Activated T-cell treated with anti-CD3 and anti-CD28 coated beads for 1 hour (primary cell): ENCODE measurements around the gene RABGAP1.

Experiments used
- DNase-seq: peaks from one replicate; pipeline ENCODE4 v3.0.0-alpha.2; 2020; ENCODE audit warnings: low read depth

RABGAP1 gene

GRCh38 chr9:123084256-123084655 lies 143.4 kb downstream of the RABGAP1 start:
- DNase-seq, result no peak

GRCh38 chr9:123085916-123086315 lies 145.1 kb downstream of the RABGAP1 start:
- no peak for DNase-seq

- DNase-seq, result no peak
These were observed 146.6 kb downstream of the RABGAP1 start for GRCh38 chr9:123087359-123087888.

GRCh38 chr9:123089040-123089439 lies 148.2 kb downstream of the RABGAP1 start:
- DNase-seq, result no peak

GRCh38 chr9:123089790-123090189 lies 149.0 kb downstream of the RABGAP1 start:
- no peak for DNase-seq

GRCh38 chr9:123090198-123090896 lies 149.5 kb downstream of the RABGAP1 start:
- DNase-seq, result no peak

GRCh38 chr9:123090956-123091355 lies 150.1 kb downstream of the RABGAP1 start:
- no peak for DNase-seq

- no peak for DNase-seq
These were observed 150.6 kb downstream of the RABGAP1 start for GRCh38 chr9:123091459-123091858.

GRCh38 chr9:123093141-123093540 lies 152.3 kb downstream of the RABGAP1 start:
- DNase-seq, result no peak

- DNase-seq, result no peak
These were observed 156.2 kb downstream of the RABGAP1 start for GRCh38 chr9:123096987-123097386.

GRCh38 chr9:123097430-123098095 lies 156.7 kb downstream of the RABGAP1 start:
- DNase-seq, result no peak

- no peak for DNase-seq
These were observed 157.3 kb downstream of the RABGAP1 start for GRCh38 chr9:123098096-123098459.

GRCh38 chr9:123099042-123099441 lies 158.2 kb downstream of the RABGAP1 start:
- no peak for DNase-seq

- no peak for DNase-seq
These were observed 158.7 kb downstream of the RABGAP1 start for GRCh38 chr9:123099548-123099947.

GRCh38 chr9:123102375-123103113 lies 161.7 kb downstream of the RABGAP1 start:
- no peak for DNase-seq

- no peak for DNase-seq
These were observed 164.0 kb downstream of the RABGAP1 start for GRCh38 chr9:123104807-123105206.

- DNase-seq, result no peak
These were observed 164.7 kb downstream of the RABGAP1 start for GRCh38 chr9:123105490-123105889.

- DNase-seq, result no peak
These were observed 166.9 kb downstream of the RABGAP1 start for GRCh38 chr9:123107639-123108285.

GRCh38 chr9:123108976-123109375 lies 168.2 kb downstream of the RABGAP1 start:
- DNase-seq, result no peak

- no peak for DNase-seq
These were observed 168.9 kb downstream of the RABGAP1 start for GRCh38 chr9:123109540-123110279.

GRCh38 chr9:123111427-123112014 lies 170.7 kb downstream of the RABGAP1 start:
- DNase-seq, result no peak
